HCT116 (cell line): Measurements from ENCODE around the gene NCBP3. TPM values are rescaled to one million over a fixed set of nuclear protein-coding genes. Genes with fewer than 3 reads are reported as not detected.

ENCODE experiments used
- ATAC-seq: fragments of 200-7000 bp; cut with Tn5 transposase; 2 replicates; pipeline ENCODE4 v1.9.1; 2020; ENCODE audit warnings: mild to moderate bottlenecking, moderate library complexity
- BruUV-seq: library from RNA; stranded (reverse); fragments of 400-500 nt; replicated peaks from 2 replicates; lab custom pipeline; 2021; lab: Mats Ljungman, UMichigan
- CTCF ChIA-PET: fragments of 300-600 bp; sonication (Branson Sonifier 250); formaldehyde crosslinking; loops from one replicate; lab custom pipeline; 2021; ENCODE audit warnings: antibody characterized with exemption; lab: Charles Lee
- POLR2A ChIA-PET: fragments of 300-600, 350-600 bp; sonication (Branson Sonifier 250); formaldehyde crosslinking; loops from one replicate; lab custom pipeline; 2021; ENCODE audit warnings: antibody characterized with exemption; lab: Charles Lee
- RAD21 ChIA-PET, 2 experiments: fragments of 300-600 bp; sonication (Branson Sonifier 250); formaldehyde crosslinking; loops; one replicate each; lab custom pipeline; 2023; ENCODE audit warnings: low total read pairs in 2 of 2; ENCODE audit not compliant: uncharacterized antibody in 2 of 2, unreplicated experiment in 2 of 2, low non-redundant PET in 1 of 2; lab: Charles Lee
- DNase-seq: peaks from one replicate; pipeline ENCODE4 v3.0.0-alpha.2; 2010; ENCODE audit warnings: low read depth, low spot score
- H2AFZ ChIP-seq: fragments of 200-600 bp; shearing (Covaris generic), sonication (generic); 2 replicates; pipeline ENCODE4 v1.6.1; 2017; ENCODE audit warnings: low read depth, mixed run types, mixed read lengths, antibody characterized with exemption, low read length; ENCODE audit not compliant: poor library complexity, severe bottlenecking
- H3K27ac ChIP-seq: 2 replicates; pipeline ENCODE4 v1.5.1; 2012; ENCODE audit warnings: low read depth, low read length
- H3K27me3 ChIP-seq: fragments of 200-600 bp; sonication (generic); 2 replicates; pipeline ENCODE4 v1.6.1; 2016; ENCODE audit warnings: mixed run types, low read length, mixed read lengths; ENCODE audit not compliant: insufficient read depth
- H3K36me3 ChIP-seq, 2 experiments: fragments of 200-500 bp in 1 of 2; fragments of 200-600 bp in 1 of 2; sonication (Bioruptor generic) in 1 of 2; sonication (generic) in 1 of 2; 2 replicates each; pipeline versions ENCODE4 v1.5.1 to v1.6.1; 2014 to 2016; ENCODE audit warnings: low read length in 2 of 2, inconsistent platforms in 1 of 2, mixed read lengths in 1 of 2, mixed run types in 1 of 2; ENCODE audit not compliant: insufficient read depth in 2 of 2, control insufficient read depth in 1 of 2
- H3K4me1 ChIP-seq, 2 experiments: fragments of 200-600 bp in 1 of 2; sonication (generic) in 1 of 2; 2 replicates each; pipeline versions ENCODE4 v1.5.1 to v1.6.1; 2012 to 2017; ENCODE audit warnings: low read length in 2 of 2, inconsistent platforms in 1 of 2, mild to moderate bottlenecking in 1 of 2, mixed read lengths in 1 of 2, mixed run types in 1 of 2, moderate library complexity in 1 of 2; ENCODE audit not compliant: insufficient read depth in 2 of 2, control insufficient read depth in 1 of 2
- H3K4me2 ChIP-seq: fragments of 200-600 bp; sonication (generic); 2 replicates; pipeline ENCODE4 v1.6.1; 2017; ENCODE audit warnings: mixed run types, low read length, mixed read lengths
- H3K4me3 ChIP-seq, 2 experiments: fragments of 200-600 bp in 1 of 2; sonication (generic) in 1 of 2; replicated peaks in 1 of 2; 2 replicates each; pipeline ENCODE4 v1.5.1; 2011 to 2016; ENCODE audit warnings: low read length in 2 of 2, control low read depth in 1 of 2, low read depth in 1 of 2, mild to moderate bottlenecking in 1 of 2, mixed read lengths in 1 of 2, mixed run types in 1 of 2
- H3K79me2 ChIP-seq: fragments of 200-600 bp; sonication (generic); 2 replicates; pipeline ENCODE4 v1.6.1; 2017; ENCODE audit warnings: mild to moderate bottlenecking, mixed run types, low read length, moderate library complexity, mixed read lengths; ENCODE audit not compliant: insufficient read depth
- H3K9ac ChIP-seq: fragments of 200-600 bp; sonication (generic); 2 replicates; pipeline ENCODE4 v1.6.1; 2016; ENCODE audit warnings: low read length, mixed read lengths
- H3K9me2 ChIP-seq: fragments of 200-600 bp; sonication (generic), shearing (Covaris generic); 2 replicates; pipeline ENCODE4 v1.6.1; 2017; ENCODE audit warnings: mixed run types, mild to moderate bottlenecking, moderate library complexity; ENCODE audit not compliant: insufficient read depth
- H3K9me3 ChIP-seq, 2 experiments: fragments of 200-500 bp in 1 of 2; fragments of 200-600 bp in 1 of 2; sonication (Bioruptor generic) in 1 of 2; sonication (generic) in 1 of 2; 2 replicates each; pipeline ENCODE4 v1.6.1; 2014 to 2017; ENCODE audit warnings: low read length in 2 of 2, mixed read lengths in 2 of 2, inconsistent platforms in 1 of 2, low read depth in 1 of 2, mild to moderate bottlenecking in 1 of 2, mixed run types in 1 of 2, moderate library complexity in 1 of 2; ENCODE audit not compliant: control insufficient read depth in 1 of 2, insufficient read depth in 1 of 2
- H4K20me1 ChIP-seq: fragments of 200-600 bp; sonication (generic), shearing (Covaris generic); 2 replicates; pipeline ENCODE4 v1.6.1; 2017; ENCODE audit warnings: mixed run types, mild to moderate bottlenecking, moderate library complexity; ENCODE audit not compliant: insufficient read depth
- EZH2phosphoT487 ChIP-seq: fragments of 200-600 bp; IDR thresholded peaks from 2 replicates; pipeline ENCODE4 v1.6.1; 2018; ENCODE audit warnings: antibody characterized with exemption, borderline replicate concordance
- FOSL1 ChIP-seq: IDR thresholded peaks from 2 replicates; pipeline ENCODE4 v1.6.1; 2012; ENCODE audit warnings: low read depth
- JUND ChIP-seq: IDR thresholded peaks from 2 replicates; pipeline ENCODE4 v1.6.1; 2012
- RAD21 ChIP-seq: IDR thresholded peaks from 2 replicates; pipeline ENCODE4 v1.6.1; 2012; ENCODE audit warnings: low read depth, mild to moderate bottlenecking
- SIN3A ChIP-seq: IDR thresholded peaks from 2 replicates; pipeline ENCODE4 v1.6.1; 2012; ENCODE audit warnings: low read depth
- SP1 ChIP-seq: IDR thresholded peaks from 2 replicates; pipeline ENCODE4 v1.6.1; 2012; ENCODE audit warnings: low read depth
- SRF ChIP-seq: IDR thresholded peaks from 2 replicates; pipeline ENCODE4 v1.6.1; 2012; ENCODE audit warnings: low read depth
- ZFX ChIP-seq: fragments of 450-650 bp; IDR thresholded peaks from 2 replicates; pipeline ENCODE4 v1.6.1; 2017
- intact Hi-C: fragments of 100-400 bp; cut with micrococcal nuclease; formaldehyde crosslinking; loops from 2 replicates; pipeline ENCODE4 v1.10.0; 2022
- total RNA-seq: library from RNA; stranded (reverse); gene quantifications from one replicate; pipeline ENCODE4 v1.2.1, GENCODE V29; 2021; ENCODE audit not compliant: unreplicated experiment
- TF ChIP-seq, protein P1 (sequence below), 3 experiments: fragments of 200-600 bp in 1 of 3; sonication (generic) in 1 of 3; IDR thresholded peaks in 2 of 3; conservative IDR thresholded peaks in 1 of 3; 2 replicates each; pipeline ENCODE4 v1.5.1; 2012 to 2017; ENCODE audit warnings: low read depth in 2 of 3, low read length in 2 of 3, antibody characterized with exemption in 1 of 3, borderline replicate concordance in 1 of 3, control low read depth in 1 of 3, mild to moderate bottlenecking in 1 of 3, mixed read lengths in 1 of 3, mixed run types in 1 of 3, moderate library complexity in 1 of 3; ENCODE audit not compliant: insufficient read depth in 1 of 3

The NCBP3 gene
- total RNA-seq, 1 experiment from 2014 or later, result 46.5 TPM

DNA sequence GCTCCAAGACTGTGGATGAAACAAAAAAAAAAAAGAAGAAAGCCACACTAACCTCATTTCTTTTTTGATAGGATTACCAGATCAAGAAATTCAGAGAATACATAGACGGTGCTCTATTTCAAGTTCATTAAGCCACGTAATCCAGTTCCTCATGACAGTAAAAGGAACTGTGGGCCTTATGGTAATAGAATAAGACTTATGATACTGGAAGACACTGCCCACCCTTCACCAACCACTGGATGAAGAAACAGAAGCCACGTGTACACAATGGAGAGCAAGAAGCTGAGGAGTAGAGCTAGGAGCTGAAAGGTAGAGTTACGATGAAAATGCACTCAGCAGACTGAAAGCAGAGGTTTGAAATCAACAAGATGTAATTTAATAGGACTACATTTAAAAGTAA, 11.2 kb downstream of the NCBP3 start:
- H3K4me2 ChIP-seq, result no peak overlapping the region
- no peak for TF ChIP-seq RAD21
- intact Hi-C loops, result no loop called here

DNA sequence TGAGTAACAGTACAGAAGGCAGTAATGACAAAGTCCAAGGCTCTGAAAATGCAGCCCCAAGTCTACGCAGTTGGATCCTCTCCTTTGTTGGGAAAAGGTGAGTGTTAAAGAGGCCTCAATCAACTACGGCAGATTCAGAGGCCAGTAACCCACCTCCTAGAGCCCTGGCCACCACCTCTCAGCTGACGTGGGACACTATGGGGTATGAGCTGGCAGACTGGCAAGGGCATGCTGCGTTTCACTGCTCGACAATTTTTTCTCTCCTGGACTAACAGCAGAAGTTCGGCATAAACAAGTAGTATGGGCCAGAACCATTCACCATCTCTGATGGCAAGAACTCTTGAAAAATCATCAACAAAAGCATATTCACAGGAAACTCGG, 17.2 kb downstream of the NCBP3 start:
- no TSS peak for BruUV-seq
- CTCF ChIA-PET, result interaction anchor here (1.6 to 1.8 kb wide), 3 partner anchors 17 to 91 kb away, joined by 4 to 12 read pairs (median 7); partner anchors contain the start of gene NCBP3

More for the DNA sequence above, 11.2 kb downstream of the NCBP3 start:
- Histone ChIP-seq H2AFZ (no peak overlapping the region), H4K20me1 (peaks cover 9% of the 10 kb centered on the region; the same call in 1 of the 2 replicates), H3K4me3 (no peak overlapping the region), H3K79me2 (peaks cover 60% of the 10 kb centered on the region), H3K36me3 (peaks cover 10 to 11% of the 10 kb centered on the region in 2 experiments; a peak in 3 of 4 replicates), H3K9ac (no peak overlapping the region), H3K9me2 (no peaks in the 10 kb centered on the region), H3K4me1 (peaks cover 14 to 23% of the 10 kb centered on the region in 2 experiments), H3K27me3 (no peaks in the 10 kb centered on the region), H3K27ac (no peak overlapping the region), H3K9me3 (no peaks in the 10 kb centered on the region)
- RAD21 ChIA-PET, result no interaction called here
- POLR2A ChIA-PET, result no interaction called here
- CTCF ChIA-PET, result interaction anchor here (1.1 kb wide), 1 partner anchor 9 kb away, joined by 6 read pairs; no protein-coding TSS in a partner anchor
- DNase-seq (no peak), ATAC-seq (no peak)
- BruUV-seq, result no TSS peak

More for the DNA sequence above, 17.2 kb downstream of the NCBP3 start:
- Histone ChIP-seq H3K27ac (no peak overlapping the region), H3K4me1 (no peaks in the 10 kb centered on the region), H4K20me1 (no peaks in the 10 kb centered on the region), H3K36me3 (peaks cover 18 to 31% of the 10 kb centered on the region in 2 experiments), H3K79me2 (peaks cover 20% of the 10 kb centered on the region; the same call in 1 of the 2 replicates), H3K9ac (no peak overlapping the region), H3K4me2 (no peak overlapping the region), H3K4me3 (no peak overlapping the region), H3K9me2 (no peaks in the 10 kb centered on the region), H3K9me3 (no peaks in the 10 kb centered on the region), H2AFZ (no peak overlapping the region), H3K27me3 (no peaks in the 10 kb centered on the region)
- no peak for ATAC-seq
- TF ChIP-seq SP1 (no peak), JUND (no peak), RAD21 (no peak), FOSL1 (no peak), ZFX (no peak), SIN3A (no peak), SRF (no peak), EZH2phosphoT487 (no peak)
- TF ChIP-seq, protein P1, sequence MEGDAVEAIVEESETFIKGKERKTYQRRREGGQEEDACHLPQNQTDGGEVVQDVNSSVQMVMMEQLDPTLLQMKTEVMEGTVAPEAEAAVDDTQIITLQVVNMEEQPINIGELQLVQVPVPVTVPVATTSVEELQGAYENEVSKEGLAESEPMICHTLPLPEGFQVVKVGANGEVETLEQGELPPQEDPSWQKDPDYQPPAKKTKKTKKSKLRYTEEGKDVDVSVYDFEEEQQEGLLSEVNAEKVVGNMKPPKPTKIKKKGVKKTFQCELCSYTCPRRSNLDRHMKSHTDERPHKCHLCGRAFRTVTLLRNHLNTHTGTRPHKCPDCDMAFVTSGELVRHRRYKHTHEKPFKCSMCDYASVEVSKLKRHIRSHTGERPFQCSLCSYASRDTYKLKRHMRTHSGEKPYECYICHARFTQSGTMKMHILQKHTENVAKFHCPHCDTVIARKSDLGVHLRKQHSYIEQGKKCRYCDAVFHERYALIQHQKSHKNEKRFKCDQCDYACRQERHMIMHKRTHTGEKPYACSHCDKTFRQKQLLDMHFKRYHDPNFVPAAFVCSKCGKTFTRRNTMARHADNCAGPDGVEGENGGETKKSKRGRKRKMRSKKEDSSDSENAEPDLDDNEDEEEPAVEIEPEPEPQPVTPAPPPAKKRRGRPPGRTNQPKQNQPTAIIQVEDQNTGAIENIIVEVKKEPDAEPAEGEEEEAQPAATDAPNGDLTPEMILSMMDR (IDR thresholded peaks at IDR 0.05 in 2 of 3, conservative IDR thresholded peaks at IDR 0.05 in 1 of 3; ENCODE audit: borderline replicate concordance in 1 of 3, insufficient read depth in 1 of 3, low read depth in 2 of 3, low read length in 2 of 3), result no peak
- intact Hi-C loops, result no loop called here
- no peak for DNase-seq
- ChIA-PET RAD21 (no interaction called here), POLR2A (no interaction called here)
